T-helper 1 cell treated with Interleukin-12 subunit alpha and Interleukin-12 subunit beta and Interleukin-4 antibody, amounts not matched to agents 30 μg/mL and 1 μg/mL, for 36 hours (primary cell): ENCODE measurements around the gene SLC38A3.

Source experiments
- H3K27ac Mint-ChIP-seq: one replicate; pipeline ENCODE4 v1.8.0; 2021; ENCODE audit warnings: mild to moderate bottlenecking, mixed read lengths
- H3K27me3 Mint-ChIP-seq: one replicate; pipeline ENCODE4 v1.8.0; 2021; ENCODE audit warnings: low read depth, mixed read lengths
- H3K36me3 Mint-ChIP-seq: one replicate; pipeline ENCODE4 v1.8.0; 2021; ENCODE audit warnings: low read depth, mixed read lengths
- H3K4me1 Mint-ChIP-seq: one replicate; pipeline ENCODE4 v1.8.0; 2021; ENCODE audit warnings: low read depth, mixed read lengths
- H3K4me3 Mint-ChIP-seq: one replicate; pipeline ENCODE4 v1.8.0; 2021; ENCODE audit warnings: mild to moderate bottlenecking, moderate library complexity, mixed read lengths
- H3K9me3 Mint-ChIP-seq: one replicate; pipeline ENCODE4 v1.8.0; 2021; ENCODE audit warnings: mixed read lengths

SLC38A3 gene

GRCh38 chr3:50245251-50245745 lies 40.2 kb downstream of the SLC38A3 start:
- Mint-ChIP-seq H3K4me3 (peak overlapping the region; percentile 77), H3K36me3 (peaks cover 21% of the 10 kb centered on the region), H3K9me3 (no peaks in the 10 kb centered on the region), H3K4me1 (peaks cover 54% of the 10 kb centered on the region), H3K27me3 (no peaks in the 10 kb centered on the region), H3K27ac (peak overlapping the region; percentile 91)

GRCh38 chr3:50245831-50246516 lies 40.9 kb downstream of the SLC38A3 start:
- Mint-ChIP-seq H3K4me1 (peaks cover 53% of the 10 kb centered on the region), H3K27ac (peak overlapping the region; percentile 91), H3K27me3 (no peaks in the 10 kb centered on the region), H3K36me3 (peaks cover 21% of the 10 kb centered on the region), H3K9me3 (no peaks in the 10 kb centered on the region), H3K4me3 (peak overlapping the region; percentile 77)

- H3K4me1 Mint-ChIP-seq = peaks cover 48% of the 10 kb centered on the region
- peaks cover 23% of the 10 kb centered on the region for H3K36me3 Mint-ChIP-seq
Observed at GRCh38 chr3:50246517-50246954, 41.5 kb downstream of the SLC38A3 start.

GRCh38 chr3:50248387-50248786 lies 43.3 kb downstream of the SLC38A3 start:
- Mint-ChIP-seq H3K4me3 (no peak overlapping the region), H3K36me3 (peaks cover 22% of the 10 kb centered on the region)

More at GRCh38 chr3:50246517-50246954, 41.5 kb downstream of the SLC38A3 start:
- peak overlapping the region; percentile 91 for H3K27ac Mint-ChIP-seq
- H3K27me3 Mint-ChIP-seq = no peaks in the 10 kb centered on the region
- no peaks in the 10 kb centered on the region for H3K9me3 Mint-ChIP-seq
- H3K4me3 Mint-ChIP-seq = peak overlapping the region; percentile 77

GRCh38 chr3:50249457-50249856 lies 44.4 kb downstream of the SLC38A3 start:
- H3K4me3 Mint-ChIP-seq = no peak overlapping the region
- no peaks in the 10 kb centered on the region for H3K9me3 Mint-ChIP-seq
- H3K27me3 Mint-ChIP-seq = no peaks in the 10 kb centered on the region
- no peak overlapping the region for H3K27ac Mint-ChIP-seq
- H3K4me1 Mint-ChIP-seq = peaks cover 32% of the 10 kb centered on the region
- peaks cover 23% of the 10 kb centered on the region for H3K36me3 Mint-ChIP-seq

More at GRCh38 chr3:50248387-50248786, 43.3 kb downstream of the SLC38A3 start:
- Mint-ChIP-seq H3K4me1 (peaks cover 38% of the 10 kb centered on the region), H3K27me3 (no peaks in the 10 kb centered on the region), H3K27ac (peak overlapping the region; percentile 83), H3K9me3 (no peaks in the 10 kb centered on the region)

- Mint-ChIP-seq H3K27me3 (no peaks in the 10 kb centered on the region), H3K9me3 (no peaks in the 10 kb centered on the region), H3K36me3 (peaks cover 23% of the 10 kb centered on the region), H3K4me1 (peaks cover 24% of the 10 kb centered on the region), H3K4me3 (no peak overlapping the region), H3K27ac (no peak overlapping the region)
Observed at GRCh38 chr3:50250514-50250913, 45.4 kb downstream of the SLC38A3 start.

- Mint-ChIP-seq H3K36me3 (peaks cover 25% of the 10 kb centered on the region), H3K4me1 (peaks cover 20% of the 10 kb centered on the region), H3K4me3 (no peak overlapping the region), H3K27me3 (no peaks in the 10 kb centered on the region), H3K9me3 (no peaks in the 10 kb centered on the region), H3K27ac (no peak overlapping the region)
Observed at GRCh38 chr3:50251220-50251619, 46.1 kb downstream of the SLC38A3 start.

- Mint-ChIP-seq H3K36me3 (peaks cover 37% of the 10 kb centered on the region), H3K4me3 (no peak overlapping the region), H3K9me3 (no peaks in the 10 kb centered on the region), H3K27me3 (no peaks in the 10 kb centered on the region), H3K27ac (no peak overlapping the region), H3K4me1 (peaks cover 9% of the 10 kb centered on the region)
Observed at GRCh38 chr3:50254577-50255250, 49.6 kb downstream of the SLC38A3 start.

- Mint-ChIP-seq H3K4me1 (peaks cover 9% of the 10 kb centered on the region), H3K4me3 (no peak overlapping the region), H3K27me3 (no peaks in the 10 kb centered on the region), H3K36me3 (peaks cover 36% of the 10 kb centered on the region), H3K27ac (no peak overlapping the region), H3K9me3 (no peaks in the 10 kb centered on the region)
Observed at GRCh38 chr3:50255251-50255615, 50.2 kb downstream of the SLC38A3 start.

- peaks cover 8% of the 10 kb centered on the region for H3K4me1 Mint-ChIP-seq
- no peak overlapping the region for H3K27ac Mint-ChIP-seq
- H3K9me3 Mint-ChIP-seq = no peaks in the 10 kb centered on the region
- H3K36me3 Mint-ChIP-seq = peaks cover 30% of the 10 kb centered on the region
- no peak overlapping the region for H3K4me3 Mint-ChIP-seq
- H3K27me3 Mint-ChIP-seq = no peaks in the 10 kb centered on the region
Observed at GRCh38 chr3:50256978-50257890, 52.2 kb downstream of the SLC38A3 start.

GRCh38 chr3:50258029-50258680 lies 53.1 kb downstream of the SLC38A3 start:
- Mint-ChIP-seq H3K27ac (peak overlapping the region; percentile 24), H3K4me3 (no peak overlapping the region), H3K36me3 (peaks cover 30% of the 10 kb centered on the region), H3K9me3 (no peaks in the 10 kb centered on the region), H3K27me3 (no peaks in the 10 kb centered on the region), H3K4me1 (peaks cover 8% of the 10 kb centered on the region)

- Mint-ChIP-seq H3K4me1 (peaks cover 5% of the 10 kb centered on the region), H3K4me3 (no peak overlapping the region), H3K9me3 (no peaks in the 10 kb centered on the region), H3K27me3 (no peaks in the 10 kb centered on the region), H3K36me3 (peaks cover 23% of the 10 kb centered on the region), H3K27ac (no peak overlapping the region)
Observed at GRCh38 chr3:50258979-50259378, 53.9 kb downstream of the SLC38A3 start.

GRCh38 chr3:50259432-50260026 lies 54.5 kb downstream of the SLC38A3 start:
- H3K36me3 Mint-ChIP-seq = peaks cover 23% of the 10 kb centered on the region

More at GRCh38 chr3:50259432-50260026, 54.5 kb downstream of the SLC38A3 start:
- no peaks in the 10 kb centered on the region for H3K27me3 Mint-ChIP-seq
- peak overlapping the region; percentile 70 for H3K4me3 Mint-ChIP-seq
- H3K27ac Mint-ChIP-seq = peak overlapping the region; percentile 72
- H3K4me1 Mint-ChIP-seq = peaks cover 5% of the 10 kb centered on the region
- no peaks in the 10 kb centered on the region for H3K9me3 Mint-ChIP-seq
